ENCODE measurements around the gene PIK3AP1. TPM values are rescaled to one million over a fixed set of nuclear protein-coding genes. Genes with fewer than 3 reads are reported as not detected.

Gene PIK3AP1
- total and polyA plus RNA-seq, 2 of the 4 experiments (the other 2 are of a cell fraction), result under 0.01 to 0.14 TPM

DNA sequence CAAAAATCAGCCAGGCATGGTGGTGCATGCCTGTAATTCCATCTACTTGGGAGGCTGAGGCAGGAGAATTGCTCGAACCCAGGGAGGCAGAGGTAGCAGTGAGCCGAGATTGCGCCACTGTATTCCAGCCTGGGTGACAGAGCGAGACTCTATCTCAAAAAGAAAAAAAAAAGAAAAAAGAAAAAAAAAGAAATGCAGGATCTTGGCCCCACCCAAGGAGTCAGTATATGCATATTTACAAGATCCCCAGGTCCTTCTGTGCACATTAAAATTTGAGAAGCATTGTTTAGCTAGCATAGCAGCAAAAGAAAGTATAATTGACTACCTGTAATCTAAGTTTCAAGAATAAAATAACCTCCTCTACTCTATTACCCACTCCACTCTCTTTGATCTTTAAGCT is 15.8 kb downstream of the PIK3AP1 start:
- Histone ChIP-seq H2BK15ac (ENCODE audit: low read depth, low read length) (no peak overlapping the region), H3K4me3 (ENCODE audit: insufficient read depth, low read depth, low read length) (no peak overlapping the region), H3K23ac (ENCODE audit: low read depth, low read length) (no peak overlapping the region), H2AK5ac (ENCODE audit: low read depth, low read length) (no peak overlapping the region), H3K4me2 (ENCODE audit: low read depth, low read length) (no peak overlapping the region), H2BK5ac (ENCODE audit: low read depth, low read length, poor library complexity, severe bottlenecking) (no peak overlapping the region), H3K9ac (ENCODE audit: low read depth, low read length) (no peak overlapping the region), H4K20me1 (ENCODE audit: insufficient read depth, low read length) (no peaks in the 10 kb centered on the region), H3K4me1 (ENCODE audit: control insufficient read depth, insufficient read depth, low read length) (no peaks in the 10 kb centered on the region), H3K9me1 (ENCODE audit: insufficient read depth, low read length) (no peaks in the 10 kb centered on the region), H3K4ac (ENCODE audit: low read depth, low read length) (no peak overlapping the region), H3K27me3 (ENCODE audit: control insufficient read depth, insufficient read depth, low read length) (peaks cover 7% of the 10 kb centered on the region; the same call in 1 of the 2 replicates), H3K9me3 (ENCODE audit: control insufficient read depth, insufficient read depth, low read length) (no peaks in the 10 kb centered on the region), H3K27ac (ENCODE audit: insufficient read depth, low read length) (no peak overlapping the region), H3K18ac (ENCODE audit: low read depth, low read length) (no peak overlapping the region), H3K36me3 (ENCODE audit: control insufficient read depth, insufficient read depth, low read length) (no peaks in the 10 kb centered on the region), H2AFZ (replicated peaks; ENCODE audit: low read length, poor library complexity) (no peak overlapping the region), H4K5ac (ENCODE audit: low read depth, low read length) (no peak overlapping the region), H2BK120ac (ENCODE audit: low read depth, low read length) (no peak overlapping the region), H4K8ac (ENCODE audit: low read depth in 2 of 2, low read length in 2 of 2) (no peak overlapping the region), H2BK20ac (ENCODE audit: low read depth, low read length) (no peak overlapping the region), H3K79me1 (ENCODE audit: low read depth in 1 of 2, low read length in 2 of 2) (no peaks in the 10 kb centered on the region), H2AK9ac (replicated peaks; ENCODE audit: low read depth, low read length, poor library complexity) (no peak overlapping the region), H3K56ac (ENCODE audit: extremely low read depth, insufficient read depth, low read length) (no peak overlapping the region), H4K91ac (ENCODE audit: insufficient read depth, low read depth, low read length) (no peak overlapping the region), H3K14ac (replicated peaks; ENCODE audit: low read depth, low read length) (no peak overlapping the region)
- ChIA-PET POLR2A (ENCODE audit: unreplicated experiment) (no interaction called here), CTCF (no interaction called here)
- BruUV-seq (replicated peaks), result no TSS peak
- dilution Hi-C loops (cut with HindIII; ENCODE audit: low sequenced_read_pairs, unreplicated experiment) (no loop called here), intact Hi-C loops (cut with micrococcal nuclease) (no loop called here), in situ Hi-C loops (cut with MboI; ENCODE audit: low sequenced_read_pairs) (no loop called here)
- DNase-seq (no peak), ATAC-seq (ENCODE audit: low read depth) (no peak)
- WGBS, 2 experiments (ENCODE audit: extremely low coverage in 2 of 2, insufficient read length in 1 of 2), result no CpG with 5 or more reads among the region's 4 CpGs
- no peak for TF ChIP-seq FOS (IDR thresholded peaks at IDR 0.05; ENCODE audit: low read depth, low read length)
- TF ChIP-seq MAFK (IDR thresholded peaks at IDR 0.05; ENCODE audit: low read depth, low read length), result no peak
- TF ChIP-seq MXI1 (IDR thresholded peaks at IDR 0.05; ENCODE audit: borderline replicate concordance, low read depth, low read length), result no peak
- TF ChIP-seq MAZ (IDR thresholded peaks at IDR 0.05; ENCODE audit: borderline replicate concordance, low read depth, low read length), result no peak
- TF ChIP-seq BHLHE40 (IDR thresholded peaks at IDR 0.05; ENCODE audit: low read depth, low read length), result no peak
- TF ChIP-seq USF2 (IDR thresholded peaks at IDR 0.05; ENCODE audit: low read depth, low read length), result no peak
- no peak for TF ChIP-seq CHD1 (IDR thresholded peaks at IDR 0.05; ENCODE audit: low read depth, low read length)
- no peak for TF ChIP-seq RAD21 (IDR thresholded peaks at IDR 0.05; ENCODE audit: low read length)
- TF ChIP-seq ELK1 (IDR thresholded peaks at IDR 0.05; ENCODE audit: borderline replicate concordance, low read depth, low read length), result no peak
- TF ChIP-seq POLR2A (IDR thresholded peaks at IDR 0.05; ENCODE audit: low read depth, low read length), result no peak
- no peak for TF ChIP-seq CEBPB (IDR thresholded peaks at IDR 0.05; ENCODE audit: low read depth, low read length)
- no peak for TF ChIP-seq SMC3 (IDR thresholded peaks at IDR 0.05; ENCODE audit: low read depth, low read length)
- TF ChIP-seq RCOR1 (IDR thresholded peaks at IDR 0.05; ENCODE audit: insufficient replicate concordance, low read length), result no peak
- TF ChIP-seq RFX5 (IDR thresholded peaks at IDR 0.05; ENCODE audit: low read depth, low read length), result no peak
